Spleen (tissue), 11 donors: Measurements from ENCODE around the gene C1orf159. TPM values are rescaled to one million over a fixed set of nuclear protein-coding genes. Genes with fewer than 3 reads are reported as not detected.
A peak's percentile ranks its signal among the peaks of the same experiment; 100 is the strongest.

Experiments
- DNase-seq: peaks from one replicate; pipeline ENCODE4 v3.0.0-alpha.2; 2020
- H3K27ac ChIP-seq, 8 donors: fragments of 200-600 bp; sonication (generic) in 7 of 8; 1 replicate in 4 of 8; 2 replicates in 4 of 8; pipeline versions ENCODE4 v1.5.0 to v1.8.0; 2016 to 2021; ENCODE audit warnings: inconsistent platforms in 4 of 8, mild to moderate bottlenecking in 4 of 8, moderate library complexity in 1 of 8
- H3K27me3 ChIP-seq, 7 donors: fragments of 200-600 bp; sonication (generic) in 6 of 7; replicated peaks in 1 of 7; 1 replicate in 4 of 7; 2 replicates in 3 of 7; pipeline versions ENCODE4 v1.5.0 to v1.8.0; 2016 to 2021; ENCODE audit warnings: inconsistent platforms in 3 of 7, mild to moderate bottlenecking in 1 of 7
- H3K36me3 ChIP-seq, 6 donors: fragments of 200-600 bp; sonication (generic) in 5 of 6; 1 replicate in 4 of 6; 2 replicates in 2 of 6; pipeline versions ENCODE4 v1.5.0 to v1.8.0; 2016 to 2021; ENCODE audit warnings: inconsistent platforms in 2 of 6
- H3K4me1 ChIP-seq, 6 donors: fragments of 200-600 bp; sonication (generic) in 5 of 6; 1 replicate in 3 of 6; 2 replicates in 3 of 6; pipeline versions ENCODE4 v1.5.0 to v1.8.0; 2016 to 2021; ENCODE audit warnings: inconsistent platforms in 3 of 6
- H3K4me3 ChIP-seq, 8 donors: fragments of 200-600 bp; sonication (generic) in 7 of 8; 1 replicate in 4 of 8; 2 replicates in 4 of 8; pipeline versions ENCODE4 v1.5.0 to v1.8.0; 2016 to 2021; ENCODE audit warnings: inconsistent platforms in 4 of 8, mild to moderate bottlenecking in 4 of 8, moderate library complexity in 2 of 8
- H3K9me3 ChIP-seq, 8 donors: fragments of 200-600 bp; sonication (generic) in 7 of 8; 1 replicate in 4 of 8; 2 replicates in 4 of 8; pipeline versions ENCODE4 v1.5.0 to v1.8.0; 2016 to 2021; ENCODE audit warnings: inconsistent platforms in 4 of 8
- CTCF ChIP-seq, 11 experiments: fragments of 200-600 bp in 7 of 11; fragments of 450-650 bp in 4 of 11; sonication (generic) in 4 of 11; IDR thresholded peaks in 8 of 11; conservative IDR thresholded peaks in 3 of 11; 1 replicate in 7 of 11; 2 replicates in 4 of 11; pipeline versions ENCODE4 v1.4.0 to v1.8.0; 2016 to 2021; ENCODE audit warnings: antibody characterized with exemption in 11 of 11, inconsistent platforms in 4 of 11, mild to moderate bottlenecking in 1 of 11
- POLR2A ChIP-seq, 3 donors: fragments of 450-650 bp; IDR thresholded peaks; one replicate each; pipeline ENCODE4 v1.5.1; 2017; ENCODE audit warnings: antibody characterized with exemption in 3 of 3, mild to moderate bottlenecking in 1 of 3
- POLR2AphosphoS5 ChIP-seq, 3 donors: sonication (generic); formaldehyde crosslinking; IDR thresholded peaks; one replicate each; pipeline ENCODE4 v1.5.1; 2017; ENCODE audit warnings: antibody characterized with exemption in 3 of 3
- WGBS, 5 donors: extraction: QIAGEN DNeasy Blood & Tissue Kit in 3 of 5; methylation state at CpG; one replicate each; pipeline versions ENCODE4 v1.1.5 to v1.1.7; 2013 to 2018; 5-methylcytosine and 5-hydroxymethylcytosine counted together
- intact Hi-C: fragments of 100-400 bp; cut with DNase I; formaldehyde crosslinking; loops from one replicate; pipeline ENCODE4 v1.15.0; 2023; ENCODE audit warnings: low total_unique reads
- polyA plus RNA-seq, 3 donors: library from polyadenylated mRNA; stranded (reverse); fragments of 200-250 nt; gene quantifications; one replicate each; pipeline ENCODE4 v1.2.1, GENCODE V29; 2013
- total RNA-seq, 7 donors: library from RNA; depleted of rRNA in 3 of 7; stranded (reverse); fragments of >200 nt in 3 of 7; fragmentation: NEBNext Ultra II Directional in 4 of 7; extraction: Animal tissue kit (Norgen Biotek cat#: 25700) in 4 of 7; gene quantifications; one replicate each; pipeline versions ENCODE4 v1.1.0 to v1.2.1, GENCODE V29; 2016 to 2021
- donor health status: healthy with polysubstance abuse.
- donor health status: DM: no; HTN: no; CAD: no; lungs with moderate emphysema.
- donor health status: DM: no; HTN: no; CAD: no.
- donor health status: Bipolar disorder and iron deficiency.
- donor health status: healthy.
- donor health status: DM: no; HTN: no; CAD: no.
- donor health status: DM: yes; HTN: yes; CAD: no.

The C1orf159 gene
- total and polyA plus RNA-seq, 10 donors, result 8.5 to 25.7 (median 18.8) TPM

GRCh38 chr1:1082239-1082775 lies 33.6 kb downstream of the C1orf159 start:
- peaks cover 0 to 15% (median 5%) of the 10 kb centered on the region in 7 donors for H3K27me3 ChIP-seq
- no peak for TF ChIP-seq POLR2A (IDR thresholded peaks at IDR 0.05)
- TF ChIP-seq POLR2AphosphoS5 (IDR thresholded peaks at IDR 0.05), result no peak
- no peak for TF ChIP-seq CTCF (IDR thresholded peaks at IDR 0.05 in 8 of 11, conservative IDR thresholded peaks at IDR 0.05 in 3 of 11)
- no peak overlapping the region for H3K4me3 ChIP-seq
- H3K4me1 ChIP-seq, result peaks cover 10 to 14% (median 12%) of the 10 kb centered on the region in 6 donors
- WGBS, 5 donors, result 86 to 98% (median 89%) methylated on average over 8 to 27 of the region's 27 CpGs
- H3K9me3 ChIP-seq, result no peaks in the 10 kb centered on the region
- intact Hi-C loops, result no loop called here
- H3K36me3 ChIP-seq, result peaks cover 0 to 42% (median 2%) of the 10 kb centered on the region in 6 donors
- DNase-seq, result peak; percentile 70
- H3K27ac ChIP-seq, result no peak overlapping the region

- WGBS, 5 donors, result 89 to 95% (median 92%) methylated on average over 31 to 52 of the region's 52 CpGs
- intact Hi-C loops, result no loop called here
- DNase-seq, result peak; percentile 68
These were observed 34.3 kb downstream of the C1orf159 start for GRCh38 chr1:1081311-1082238.

DNA sequence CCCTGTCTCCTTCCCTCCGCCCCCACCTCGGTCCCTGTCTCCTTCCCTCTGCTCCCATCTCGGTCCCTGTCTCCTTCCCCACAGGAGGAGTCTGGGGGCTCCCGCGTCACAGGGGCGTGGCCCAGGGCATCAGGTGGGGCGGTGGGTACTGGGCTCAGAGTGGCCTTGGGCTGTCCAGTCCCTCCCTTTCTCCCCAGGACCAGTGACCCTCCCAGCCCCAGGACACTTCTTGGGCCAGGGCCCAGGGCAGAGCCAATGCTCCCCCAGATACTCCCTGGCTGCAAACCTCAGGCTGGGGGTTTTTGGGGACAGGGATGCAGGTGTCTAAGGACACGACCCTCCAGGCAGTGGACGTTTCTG lies 35.0 kb downstream of the C1orf159 start:
- Histone ChIP-seq H3K27ac (no peak overlapping the region), H3K4me1 (peaks cover 10 to 14% (median 12%) of the 10 kb centered on the region in 6 donors), H3K4me3 (no peak overlapping the region), H3K9me3 (no peaks in the 10 kb centered on the region), H3K27me3 (peaks cover 0 to 17% (median 5%) of the 10 kb centered on the region in 7 donors), H3K36me3 (peaks cover 0 to 33% (median 2%) of the 10 kb centered on the region in 6 donors)
- no peak for TF ChIP-seq POLR2AphosphoS5 (IDR thresholded peaks at IDR 0.05)
- TF ChIP-seq POLR2A (IDR thresholded peaks at IDR 0.05), result no peak
- no peak for TF ChIP-seq CTCF (IDR thresholded peaks at IDR 0.05 in 8 of 11, conservative IDR thresholded peaks at IDR 0.05 in 3 of 11)
- no peak for DNase-seq
- 43 to 70% (median 61%) methylated on average over 6 to 9 of the region's 9 CpGs for WGBS, 5 donors
- intact Hi-C loops, result no loop called here

More at GRCh38 chr1:1081311-1082238, 34.3 kb downstream of the C1orf159 start:
- Histone ChIP-seq H3K27ac (no peak overlapping the region), H3K27me3 (peaks cover 0 to 15% (median 5%) of the 10 kb centered on the region in 7 donors), H3K4me1 (peaks cover 10 to 14% (median 12%) of the 10 kb centered on the region in 6 donors), H3K36me3 (peaks cover 0 to 35% (median 2%) of the 10 kb centered on the region in 6 donors), H3K4me3 (no peak overlapping the region), H3K9me3 (no peaks in the 10 kb centered on the region)
- TF ChIP-seq POLR2AphosphoS5 (IDR thresholded peaks at IDR 0.05) (no peak), CTCF (IDR thresholded peaks at IDR 0.05 in 8 of 11, conservative IDR thresholded peaks at IDR 0.05 in 3 of 11) (no peak), POLR2A (IDR thresholded peaks at IDR 0.05) (no peak)
